Right ventricle myocardium superior (tissue), 1 donor: ENCODE data around the gene ADI1. TPM values are rescaled to one million over a fixed set of nuclear protein-coding genes. Genes with fewer than 3 reads are reported as not detected.

Experiments used
- total RNA-seq: library from RNA; stranded (reverse); fragmentation: NEBNext Ultra II Directional; extraction: Animal tissue kit (Norgen Biotek cat#: 25700); gene quantifications from one replicate; pipeline ENCODE4 v1.2.1, GENCODE V29; 2021
- donor health status: DM: no; HTN: yes; CAD: no; lungs with severe emphysema.

The ADI1 gene
- total RNA-seq, 1 donor from 2014 or later: 141 TPM

Other genes starting within 250 kb of the ADI1 start
- 8.4 TPM for gene EIPR1, start 141.7 kb downstream of the ADI1 start, total RNA-seq
- gene TRAPPC12, start 139.8 kb downstream of the ADI1 start, total RNA-seq: 104 TPM
- gene RNASEH1, start 38.8 kb upstream of the ADI1 start, total RNA-seq: 20.8 TPM
- gene RPS7, start 55.7 kb upstream of the ADI1 start, total RNA-seq: 570 TPM
- 2.9 TPM for gene COLEC11, start 75.6 kb upstream of the ADI1 start, total RNA-seq
- gene ALLC, start 138.7 kb upstream of the ADI1 start, total RNA-seq: not detected
- gene DCDC2C, start 184.0 kb upstream of the ADI1 start, total RNA-seq: not detected